ENCODE results near the gene IL1RAPL2. TPM values are rescaled to one million over a fixed set of nuclear protein-coding genes. Genes with fewer than 3 reads are reported as not detected.

The IL1RAPL2 gene
- total and polyA plus RNA-seq, 2 of the 8 experiments (the other 6 are each of a cell fraction or from before 2014, with no cell fraction given): 0.20 to 1.3 TPM

DNA sequence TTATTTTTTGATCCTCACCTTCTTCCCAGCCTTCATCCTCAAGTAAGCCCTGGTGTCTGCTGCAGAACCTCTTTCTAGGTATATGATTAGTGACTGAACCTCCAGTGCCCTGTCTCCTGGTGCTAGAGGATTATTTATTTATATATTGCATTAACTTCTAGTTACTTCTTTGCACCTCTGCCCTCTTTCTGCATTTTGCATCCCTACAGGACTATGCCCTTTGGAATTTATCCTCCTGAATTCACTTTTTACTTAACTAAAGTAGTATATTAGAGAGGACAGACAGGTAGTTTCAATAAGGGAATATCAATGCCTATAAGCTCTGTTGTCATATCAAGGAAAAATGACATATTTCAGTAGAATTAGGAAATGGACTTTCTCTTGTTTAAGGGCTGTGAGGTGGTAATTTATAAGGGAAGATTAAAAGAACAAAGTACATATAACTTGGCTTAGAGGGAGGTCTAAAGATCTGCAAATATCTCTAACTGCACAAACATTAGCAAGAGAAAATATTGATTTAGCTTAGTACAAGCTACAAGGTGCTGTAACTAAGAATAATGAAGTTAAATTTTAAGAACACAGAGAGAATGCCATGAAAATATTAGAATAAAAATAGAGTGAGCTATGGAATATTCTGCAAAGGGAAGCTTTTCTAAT, 472.8 kb downstream of the IL1RAPL2 start (continued):
- TF ChIP-seq BACH1 (IDR thresholded peaks at IDR 0.05; ENCODE audit: low read length) (no peak), CTCF (IDR thresholded peaks at IDR 0.05; ENCODE audit: control extremely low read depth in 1 of 3, insufficient read depth in 1 of 3, low read depth in 1 of 3, low read length in 3 of 3) (no peak), EGR1 (IDR thresholded peaks at IDR 0.05; ENCODE audit: borderline replicate concordance, low read depth, low read length) (no peak), CEBPB (IDR thresholded peaks at IDR 0.05; ENCODE audit: low read depth, low read length) (no peak)
- TF ChIP-seq, protein P1, sequence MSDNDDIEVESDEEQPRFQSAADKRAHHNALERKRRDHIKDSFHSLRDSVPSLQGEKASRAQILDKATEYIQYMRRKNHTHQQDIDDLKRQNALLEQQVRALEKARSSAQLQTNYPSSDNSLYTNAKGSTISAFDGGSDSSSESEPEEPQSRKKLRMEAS (IDR thresholded peaks at IDR 0.05): no peak

All from H1 (cell line).